HepG2 (cell line): ENCODE measurements around the gene SOX12. TPM values are rescaled to one million over a fixed set of nuclear protein-coding genes. Genes with fewer than 3 reads are reported as not detected.
A peak's percentile ranks its signal among the peaks of the same experiment; 100 is the strongest.

Source experiments
- ARHGAP35 ChIP-seq: sonication (generic); formaldehyde crosslinking; IDR thresholded peaks from 2 replicates; pipeline ENCODE4 v1.9.0; 2022; ENCODE audit warnings: mild to moderate bottlenecking, inconsistent platforms, moderate library complexity, missing genetic modification reagents, borderline replicate concordance
- ATAD3A ChIP-seq: sonication (generic); formaldehyde crosslinking; IDR thresholded peaks from 2 replicates; pipeline ENCODE4 v1.4.0; 2020; ENCODE audit warnings: missing genetic modification reagents
- BORCS8-MEF2B ChIP-seq: sonication (generic); formaldehyde crosslinking; IDR thresholded peaks from 2 replicates; pipeline ENCODE4 v1.8.0; 2022; ENCODE audit warnings: mild to moderate bottlenecking, missing genetic modification reagents
- FLYWCH1 ChIP-seq: sonication (generic); formaldehyde crosslinking; IDR thresholded peaks from 2 replicates; pipeline ENCODE4 v1.8.1; 2023; ENCODE audit warnings: mild to moderate bottlenecking, missing genetic modification reagents
- FOXJ3 ChIP-seq: sonication (generic); formaldehyde crosslinking; IDR thresholded peaks from 2 replicates; pipeline ENCODE4 v1.4.0; 2020; ENCODE audit warnings: missing genetic modification reagents, mild to moderate bottlenecking, borderline replicate concordance
- IRF1 ChIP-seq: sonication (generic); formaldehyde crosslinking; IDR thresholded peaks from 2 replicates; pipeline ENCODE4 v1.4.0; 2020; ENCODE audit warnings: low read depth, mild to moderate bottlenecking, missing genetic modification reagents
- KLF13 ChIP-seq: sonication (generic); formaldehyde crosslinking; IDR thresholded peaks from 2 replicates; pipeline ENCODE4 v1.4.0; 2020; ENCODE audit warnings: mild to moderate bottlenecking, missing genetic modification reagents
- MAZ ChIP-seq, 2 experiments: sonication (generic) in 1 of 2; formaldehyde crosslinking in 1 of 2; IDR thresholded peaks; 2 replicates each; pipeline versions ENCODE4 v1.5.0 to v1.6.1; 2012 to 2020; ENCODE audit warnings: low read depth in 2 of 2, mild to moderate bottlenecking in 2 of 2, borderline replicate concordance in 1 of 2, improper control_type of control experiment in 1 of 2, low read length in 1 of 2, missing genetic modification reagents in 1 of 2, moderate library complexity in 1 of 2
- MIER2 ChIP-seq: IDR thresholded peaks from 2 replicates; pipeline ENCODE4 v1.6.1; 2016; ENCODE audit warnings: missing biosample characterization, missing genetic modification reagents
- MNT ChIP-seq: fragments of 450-650 bp; IDR thresholded peaks from 2 replicates; pipeline ENCODE4 v1.6.1; 2016
- RXRA ChIP-seq: sonication (generic); formaldehyde crosslinking; IDR thresholded peaks from 2 replicates; pipeline ENCODE4 v1.5.1; 2020; ENCODE audit warnings: missing genetic modification reagents
- SMAD9 ChIP-seq: sonication (generic); formaldehyde crosslinking; IDR thresholded peaks from 2 replicates; pipeline ENCODE4 v1.5.1; 2020; ENCODE audit warnings: mild to moderate bottlenecking, missing genetic modification reagents
- SOX6 ChIP-seq, 2 experiments: fragments of 450-650 bp in 1 of 2; sonication (generic) in 1 of 2; formaldehyde crosslinking in 1 of 2; IDR thresholded peaks; 2 replicates each; pipeline versions ENCODE4 v1.4.0 to v1.6.1; 2017 to 2020; ENCODE audit warnings: antibody characterized with exemption in 1 of 2, mild to moderate bottlenecking in 1 of 2, missing genetic modification reagents in 1 of 2
- TBL1XR1 ChIP-seq: fragments of 150-350 bp; IDR thresholded peaks from 2 replicates; pipeline ENCODE4 v1.6.1; 2014; ENCODE audit warnings: borderline replicate concordance, low read length; ENCODE audit not compliant: partially characterized antibody
- TEAD2 ChIP-seq: sonication (generic); formaldehyde crosslinking; IDR thresholded peaks from 2 replicates; pipeline ENCODE4 v1.9.0; 2021; ENCODE audit warnings: missing genetic modification reagents
- THYN1 ChIP-seq: sonication (generic); formaldehyde crosslinking; IDR thresholded peaks from 2 replicates; pipeline ENCODE4 v1.8.1; 2023; ENCODE audit warnings: low read depth, mild to moderate bottlenecking, moderate library complexity, missing genetic modification reagents, borderline replicate concordance
- ZBTB34 ChIP-seq: sonication (generic); formaldehyde crosslinking; IDR thresholded peaks from 2 replicates; pipeline ENCODE4 v1.8.0; 2022; ENCODE audit warnings: mild to moderate bottlenecking, missing genetic modification reagents
- ZBTB38 ChIP-seq: sonication (generic); formaldehyde crosslinking; IDR thresholded peaks from 2 replicates; pipeline ENCODE4 v1.5.1; 2020; ENCODE audit warnings: mild to moderate bottlenecking, missing genetic modification reagents
- ZFP36L2 ChIP-seq: sonication (generic); formaldehyde crosslinking; IDR thresholded peaks from 2 replicates; pipeline ENCODE4 v1.4.0; 2020; ENCODE audit warnings: missing genetic modification reagents
- ZNF564 ChIP-seq: sonication (generic); formaldehyde crosslinking; IDR thresholded peaks from 2 replicates; pipeline ENCODE4 v1.8.1; 2023; ENCODE audit warnings: mild to moderate bottlenecking, missing genetic modification reagents
- ZNF605 ChIP-seq: sonication (generic); formaldehyde crosslinking; IDR thresholded peaks from 2 replicates; pipeline ENCODE4 v1.8.0; 2022; ENCODE audit warnings: mild to moderate bottlenecking, missing genetic modification reagents
- polyA plus RNA-seq, 8 experiments: library from polyadenylated mRNA; depleted of rRNA in 3 of 8; stranded (reverse) in 7 of 8; unstranded in 1 of 8; fragments of >200 nt; fragmentation: Illumina TruSeq in 4 of 8; extraction: Trizol in 4 of 8; gene quantifications; 2 replicates each; pipeline versions ENCODE4 v1.2.1 to v1.2.3, GENCODE V29; 2011 to 2016; ENCODE audit warnings: low read depth in 4 of 8, missing spikeins in 1 of 8, mixed read lengths in 1 of 8; ENCODE audit not compliant: insufficient read depth in 1 of 8
- total RNA-seq, 5 experiments: library from RNA; depleted of rRNA; stranded (reverse); fragments of >200 nt; fragmentation: Illumina TruSeq; extraction: Trizol; gene quantifications; 2 replicates each; pipeline ENCODE4 v1.2.3, GENCODE V29; 2016; ENCODE audit warnings: low read depth in 1 of 5
- TF ChIP-seq, protein P1 (sequence below): sonication (generic); formaldehyde crosslinking; conservative IDR thresholded peaks from 2 replicates; pipeline ENCODE4 v1.8.0; 2022; ENCODE audit warnings: mild to moderate bottlenecking, moderate library complexity, missing genetic modification reagents

The SOX12 gene
- total and polyA plus RNA-seq, 2 of the 13 experiments (the other 11 are each of a cell fraction or from before 2014, with no cell fraction given) = 10.0 to 18.7 TPM

DNA sequence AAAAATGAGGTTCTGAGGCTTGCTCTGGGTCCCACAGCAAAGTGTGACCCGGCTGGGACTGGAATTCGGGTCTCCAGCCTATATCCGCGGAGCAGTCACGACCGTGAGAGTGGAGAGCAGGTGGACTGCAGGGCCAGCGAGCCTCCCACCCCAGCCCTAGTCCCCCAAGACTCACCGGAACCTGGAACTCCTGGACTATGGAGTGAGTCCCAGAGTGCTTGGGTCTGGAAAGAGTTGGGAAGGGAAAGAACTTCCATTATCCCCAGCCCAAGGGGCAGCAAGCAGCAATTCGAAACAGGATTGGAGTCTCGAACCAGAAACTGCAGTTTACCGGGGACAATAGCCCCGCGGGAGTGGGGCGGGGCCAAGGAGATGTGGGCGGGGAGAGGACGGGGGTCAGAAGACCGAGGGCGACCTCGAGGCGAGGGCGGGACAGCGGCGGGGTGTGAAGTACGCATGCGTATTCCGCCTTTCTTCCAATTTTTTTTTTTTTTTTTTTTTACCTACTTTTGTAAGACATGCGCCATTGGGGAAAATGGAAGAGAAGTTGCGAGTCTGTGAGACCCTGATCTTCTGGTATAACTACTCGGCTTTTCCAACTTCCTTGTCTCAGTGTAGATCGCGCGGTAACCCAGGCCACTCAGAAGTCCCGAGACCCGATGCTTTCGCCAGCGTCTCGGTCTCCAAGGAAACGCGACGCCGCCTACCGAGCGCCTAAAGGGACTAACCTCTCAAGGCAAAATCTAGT lies 35.1 kb upstream of the SOX12 start, which contains the start of gene C20orf96 (continued):
- TF ChIP-seq MAZ (IDR thresholded peaks at IDR 0.05; ENCODE audit: borderline replicate concordance, low read depth, low read length) (peak; percentile 74; the same call in 1 of the 2 replicates), MAZ (CRISPR knock-in tag; IDR thresholded peaks at IDR 0.05; ENCODE audit: low read depth) (peak; percentile 32; the same call in 1 of the 2 replicates), FLYWCH1 (no peak; the same call in 1 of the 2 replicates), FOXJ3 (CRISPR knock-in tag) (no peak), ARHGAP35 (CRISPR knock-in tag) (peak; percentile 12; the same call in 1 of the 2 replicates), SOX6 (IDR thresholded peaks at IDR 0.05) (no peak), SOX6 (CRISPR knock-in tag; IDR thresholded peaks at IDR 0.05) (peak; percentile 69), ATAD3A (CRISPR knock-in tag) (no peak), ZBTB34 (CRISPR knock-in tag) (peak; percentile 61; the same call in 1 of the 2 replicates), KLF13 (CRISPR knock-in tag) (no peak), ZFP36L2 (CRISPR knock-in tag) (no peak; the same call in 1 of the 2 replicates), IRF1 (CRISPR knock-in tag) (no peak), THYN1 (0 out of 2 replicates have a peak, but pooled peaks have one; percentile 76), TEAD2 (no peak), TBL1XR1 (no peak), ZBTB38 (CRISPR knock-in tag) (peak; percentile 61), MIER2 (no peak), ZNF605 (peak; percentile 68; the same call in 1 of the 2 replicates), MNT (0 out of 2 replicates have a peak, but pooled peaks have one; percentile 9), SMAD9 (CRISPR knock-in tag) (no peak), RXRA (CRISPR knock-in tag) (peak; percentile 69), BORCS8-MEF2B (CRISPR knock-in tag) (peak; percentile 82; the same call in 1 of the 2 replicates), ZNF564 (no peak)
- TF ChIP-seq, protein P1, sequence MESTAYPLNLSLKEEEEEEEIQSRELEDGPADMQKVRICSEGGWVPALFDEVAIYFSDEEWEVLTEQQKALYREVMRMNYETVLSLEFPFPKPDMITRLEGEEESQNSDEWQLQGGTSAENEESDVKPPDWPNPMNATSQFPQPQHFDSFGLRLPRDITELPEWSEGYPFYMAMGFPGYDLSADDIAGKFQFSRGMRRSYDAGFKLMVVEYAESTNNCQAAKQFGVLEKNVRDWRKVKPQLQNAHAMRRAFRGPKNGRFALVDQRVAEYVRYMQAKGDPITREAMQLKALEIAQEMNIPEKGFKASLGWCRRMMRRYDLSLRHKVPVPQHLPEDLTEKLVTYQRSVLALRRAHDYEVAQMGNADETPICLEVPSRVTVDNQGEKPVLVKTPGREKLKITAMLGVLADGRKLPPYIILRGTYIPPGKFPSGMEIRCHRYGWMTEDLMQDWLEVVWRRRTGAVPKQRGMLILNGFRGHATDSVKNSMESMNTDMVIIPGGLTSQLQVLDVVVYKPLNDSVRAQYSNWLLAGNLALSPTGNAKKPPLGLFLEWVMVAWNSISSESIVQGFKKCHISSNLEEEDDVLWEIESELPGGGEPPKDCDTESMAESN = no peak; the same call in 1 of the 2 replicates
